ENCODE results near the gene MAN1C1. TPM values are rescaled to one million over a fixed set of nuclear protein-coding genes. Genes with fewer than 3 reads are reported as not detected.

The MAN1C1 gene
- total RNA-seq, 1 donor from 2014 or later: 0.79 TPM

- no peak for DNase-seq (ENCODE audit: low read depth, low spot score)
These were observed 2.0 kb upstream of the MAN1C1 start for GRCh38 chr1:25614501-25615171.

- DNase-seq (ENCODE audit: low read depth, low spot score): no peak
These were observed 1.4 kb upstream of the MAN1C1 start for GRCh38 chr1:25615172-25615541.

GRCh38 chr1:25615563-25616094 is 962 bp upstream of the MAN1C1 start:
- no peak for DNase-seq (ENCODE audit: low read depth, low spot score)

- no peak for DNase-seq (ENCODE audit: low read depth, low spot score)
These were observed 515 bp downstream of the MAN1C1 start for GRCh38 chr1:25616987-25617624.

GRCh38 chr1:25617625-25618432 is 1.2 kb downstream of the MAN1C1 start:
- DNase-seq (ENCODE audit: low read depth, low spot score): no peak

- no peak for DNase-seq (ENCODE audit: low read depth, low spot score)
These were observed 1.8 kb downstream of the MAN1C1 start for GRCh38 chr1:25618433-25618808.

GRCh38 chr1:25619101-25619890 is 2.7 kb downstream of the MAN1C1 start:
- no peak for DNase-seq (ENCODE audit: low read depth, low spot score)

GRCh38 chr1:25620211-25620610 is 3.6 kb downstream of the MAN1C1 start:
- no peak for DNase-seq (ENCODE audit: low read depth, low spot score)

GRCh38 chr1:25620701-25621350 is 4.2 kb downstream of the MAN1C1 start:
- DNase-seq (ENCODE audit: low read depth, low spot score): no peak

- no peak for DNase-seq (ENCODE audit: low read depth, low spot score)
These were observed 5.3 kb downstream of the MAN1C1 start for GRCh38 chr1:25621876-25622275.

- no peak for DNase-seq (ENCODE audit: low read depth, low spot score)
These were observed 5.9 kb downstream of the MAN1C1 start for GRCh38 chr1:25622531-25622930.

- DNase-seq (ENCODE audit: low read depth, low spot score): no peak
These were observed 6.4 kb downstream of the MAN1C1 start for GRCh38 chr1:25623007-25623406.

- DNase-seq (ENCODE audit: low read depth, low spot score): no peak
These were observed 7.1 kb downstream of the MAN1C1 start for GRCh38 chr1:25623731-25624130.

- no peak for DNase-seq (ENCODE audit: low read depth, low spot score)
These were observed 7.6 kb downstream of the MAN1C1 start for GRCh38 chr1:25624156-25624555.

GRCh38 chr1:25624604-25625003 is 8.0 kb downstream of the MAN1C1 start:
- DNase-seq (ENCODE audit: low read depth, low spot score): no peak

- no peak for DNase-seq (ENCODE audit: low read depth, low spot score)
These were observed 9.4 kb downstream of the MAN1C1 start for GRCh38 chr1:25626018-25626417.

- DNase-seq (ENCODE audit: low read depth, low spot score): no peak
These were observed 12.3 kb downstream of the MAN1C1 start for GRCh38 chr1:25628741-25629421.

- no peak for DNase-seq (ENCODE audit: low read depth, low spot score)
These were observed 13.2 kb downstream of the MAN1C1 start for GRCh38 chr1:25629836-25630235.

- DNase-seq (ENCODE audit: low read depth, low spot score): no peak
These were observed 15.3 kb downstream of the MAN1C1 start for GRCh38 chr1:25631750-25632485.

GRCh38 chr1:25634066-25634465 is 17.5 kb downstream of the MAN1C1 start:
- no peak for DNase-seq (ENCODE audit: low read depth, low spot score)
